Stimulated activated CD4-positive, alpha-beta T cell treated with anti-CD3 and anti-CD28 coated beads, Interleukin-12 subunit alpha, Interleukin-12 subunit beta, amount 100 ng/mL, for 24 hours (primary cell): ENCODE results near the gene SPDYE16.
"Not testable (repeated sequence)": the region's sequence is repeated elsewhere in the genome, so short reads cannot be mapped to it uniquely, and the experiment has no call there.

Experiments used
- DNase-seq, 2 experiments: peaks; one replicate each; pipeline ENCODE4 v3.0.0-alpha.2; 2020; ENCODE audit warnings: low read depth in 2 of 2

The SPDYE16 gene

GRCh38 chr7:76549025-76549854 lies 6.1 kb upstream of the SPDYE16 start:
- DNase-seq = peak; percentile 66 to 78

GRCh38 chr7:76531643-76532042 lies 11.5 kb downstream of the SPDYE16 start:
- DNase-seq = not testable (repeated sequence)

- not testable (repeated sequence) for DNase-seq
Measured at GRCh38 chr7:76526183-76526582, 16.9 kb downstream of the SPDYE16 start.

- not testable (repeated sequence) for DNase-seq
Measured at GRCh38 chr7:76516932-76517331, 26.2 kb downstream of the SPDYE16 start.

GRCh38 chr7:76515999-76516443 lies 27.1 kb downstream of the SPDYE16 start:
- DNase-seq = no peak

GRCh38 chr7:76514926-76515771 lies 27.9 kb downstream of the SPDYE16 start:
- no peak for DNase-seq

GRCh38 chr7:76513817-76514799 lies 29.0 kb downstream of the SPDYE16 start:
- no peak for DNase-seq

GRCh38 chr7:76512941-76513816 lies 29.9 kb downstream of the SPDYE16 start:
- DNase-seq = no peak

- not testable (repeated sequence) for DNase-seq
Measured at GRCh38 chr7:76511911-76512885, 30.9 kb downstream of the SPDYE16 start.

- not testable (repeated sequence) for DNase-seq
Measured at GRCh38 chr7:76511200-76511910, 31.7 kb downstream of the SPDYE16 start.

- no peak for DNase-seq
Measured at GRCh38 chr7:76509931-76510877, 32.9 kb downstream of the SPDYE16 start, which contains the start of gene UPK3B. Gene UPK3B, plus strand, starts transcription at chr7:76510552. Its CDS starts 101 bp downstream, at chr7:76510653.

- no peak for DNase-seq
Measured at GRCh38 chr7:76507723-76508406, 35.2 kb downstream of the SPDYE16 start.

- not testable (repeated sequence) for DNase-seq
Measured at GRCh38 chr7:76506643-76507042, 36.5 kb downstream of the SPDYE16 start.

- DNase-seq = no peak
Measured at GRCh38 chr7:76506081-76506440, 37.0 kb downstream of the SPDYE16 start.

- no peak for DNase-seq
Measured at GRCh38 chr7:76505168-76506080, 37.7 kb downstream of the SPDYE16 start.
